GM19324 (cell line): ENCODE measurements around the gene PLAAT5.
"Not testable (repeated sequence)": the region's sequence is repeated elsewhere in the genome, so short reads cannot be mapped to it uniquely, and the experiment has no call there.

Source experiments
- ATAC-seq: cut with Tn5 transposase; IDR thresholded peaks from one replicate; pipeline ENCODE4 v1.9.1; 2021; ENCODE audit warnings: mild to moderate bottlenecking, moderate library complexity; ENCODE audit not compliant: unreplicated experiment, low FRiP score

The PLAAT5 gene

DNA sequence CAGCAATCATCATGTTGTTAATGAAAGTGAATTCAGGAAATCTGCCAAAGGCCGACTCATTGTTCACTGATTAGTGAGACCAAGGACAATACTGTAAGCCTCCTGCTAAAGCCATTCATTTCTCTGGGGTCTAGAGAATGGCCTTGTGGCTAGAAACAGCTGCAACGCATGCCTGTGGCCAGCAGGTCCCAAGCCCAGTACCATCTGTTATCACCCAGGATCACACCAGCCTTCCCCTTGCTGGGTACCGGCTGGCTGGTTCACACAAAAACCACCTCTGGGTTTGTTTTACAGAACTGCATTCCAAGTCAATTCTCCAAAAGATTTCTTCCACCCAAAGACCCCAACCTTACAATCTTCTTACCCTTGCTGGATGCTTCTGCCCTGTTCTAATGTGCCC is 1.1 kb downstream of the PLAAT5 start:
- no peak for ATAC-seq

DNA sequence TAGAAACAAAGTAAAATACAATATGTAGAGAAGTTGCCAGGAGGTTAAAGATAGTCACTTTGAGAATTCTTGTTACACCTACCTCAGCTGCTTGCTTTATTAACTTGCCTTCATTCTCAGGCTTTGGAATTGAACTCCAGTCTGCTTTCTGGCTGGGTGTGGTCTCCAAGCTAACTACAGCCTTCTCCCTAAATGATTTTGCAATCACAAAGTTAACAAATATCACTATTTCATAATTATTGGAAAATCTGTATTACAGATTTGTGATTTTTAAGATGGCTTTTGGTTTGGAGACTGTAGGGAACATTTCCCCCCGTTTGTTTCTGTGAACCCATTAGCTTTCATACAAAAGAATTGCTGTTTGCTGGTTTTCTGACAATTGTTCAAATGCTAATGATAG is 2.2 kb downstream of the PLAAT5 start:
- ATAC-seq: no peak

- ATAC-seq: no peak
Measured at GRCh38 chr11:63485777-63486176, 5.2 kb downstream of the PLAAT5 start.

DNA sequence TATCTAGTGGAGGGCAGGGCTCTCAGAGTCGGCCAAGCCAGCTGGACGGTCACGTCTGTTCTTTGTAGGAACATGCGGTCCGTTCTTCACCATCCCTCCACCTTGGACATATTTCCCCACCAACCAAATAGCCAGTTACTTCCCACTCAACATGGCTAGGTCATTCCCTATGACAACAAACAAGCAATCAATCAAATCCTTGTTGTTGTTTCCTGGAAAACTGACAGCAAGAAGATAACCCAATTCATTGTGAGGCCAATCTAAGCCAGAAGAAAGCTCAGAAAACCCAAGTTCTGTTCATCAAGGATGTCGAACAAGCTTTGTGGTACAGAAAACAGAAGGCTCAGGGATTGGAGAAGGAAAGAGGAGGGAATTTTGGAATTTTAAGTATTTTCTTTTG is 10.9 kb downstream of the PLAAT5 start:
- ATAC-seq: no peak

DNA sequence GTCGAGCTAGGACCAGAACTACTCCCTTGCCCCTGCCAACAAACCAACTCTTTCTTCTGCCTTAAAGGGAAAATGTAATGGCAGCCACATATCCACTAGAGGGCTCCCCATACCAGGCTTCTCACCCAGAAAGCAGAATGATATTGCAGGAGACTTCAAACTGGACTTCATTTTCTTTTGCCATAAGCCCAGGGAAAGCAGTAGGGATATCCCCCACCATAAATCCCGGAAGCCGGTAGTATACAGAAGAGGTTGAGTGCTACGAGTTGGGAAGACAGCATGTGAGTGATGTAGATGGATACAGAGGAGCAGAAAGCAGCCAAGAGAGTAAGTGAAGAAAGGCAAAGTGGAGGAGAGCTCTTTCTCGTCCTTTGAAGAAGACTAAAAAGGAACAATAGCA is 12.1 kb downstream of the PLAAT5 start:
- no peak for ATAC-seq

DNA sequence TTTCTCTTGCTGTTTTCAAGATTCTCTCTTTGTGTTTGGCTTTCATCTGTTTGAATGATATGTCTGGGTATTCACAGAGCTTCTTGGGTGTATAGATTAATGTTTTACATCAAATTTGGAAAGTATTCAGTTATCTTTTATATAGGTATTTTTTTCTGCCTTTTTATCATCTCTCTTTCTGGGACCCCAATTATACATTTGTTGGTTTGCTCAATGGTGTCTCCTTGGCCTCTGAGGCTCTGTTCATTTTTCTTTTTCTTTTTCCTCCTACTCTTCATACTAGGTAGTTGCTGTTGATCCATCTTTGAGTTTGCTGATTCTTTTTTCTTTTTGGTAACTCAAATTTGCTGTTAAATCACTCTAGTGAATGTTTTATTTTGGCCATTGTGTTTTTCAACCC is 14.3 kb downstream of the PLAAT5 start:
- no peak for ATAC-seq

GRCh38 chr11:63472372-63472771 is 18.6 kb downstream of the PLAAT5 start:
- ATAC-seq: no peak

- no peak for ATAC-seq
Measured at GRCh38 chr11:63470311-63470710, 20.7 kb downstream of the PLAAT5 start.

GRCh38 chr11:63462137-63462536 is 28.8 kb downstream of the PLAAT5 start:
- ATAC-seq: no peak

DNA sequence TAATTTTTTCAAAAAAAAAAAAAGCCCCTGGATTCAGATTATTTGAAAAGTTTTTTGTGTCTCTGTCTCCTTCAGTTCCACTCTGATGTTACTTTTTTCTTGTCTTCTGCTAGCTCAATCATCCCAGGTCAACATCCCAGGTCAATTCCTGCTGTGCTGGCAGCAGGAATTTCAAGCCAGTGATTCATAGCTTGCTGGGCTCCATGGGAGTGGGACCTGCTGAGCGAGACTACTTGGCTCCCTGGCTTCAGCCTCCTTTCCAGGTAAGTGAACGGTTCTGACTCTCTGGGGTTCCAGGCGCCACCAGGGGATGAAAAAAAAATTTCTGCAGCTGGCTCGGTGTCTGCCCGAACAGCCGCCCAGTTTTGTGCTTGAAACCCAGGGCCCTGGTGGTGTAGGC is 31.4 kb downstream of the PLAAT5 start:
- no peak for ATAC-seq

DNA sequence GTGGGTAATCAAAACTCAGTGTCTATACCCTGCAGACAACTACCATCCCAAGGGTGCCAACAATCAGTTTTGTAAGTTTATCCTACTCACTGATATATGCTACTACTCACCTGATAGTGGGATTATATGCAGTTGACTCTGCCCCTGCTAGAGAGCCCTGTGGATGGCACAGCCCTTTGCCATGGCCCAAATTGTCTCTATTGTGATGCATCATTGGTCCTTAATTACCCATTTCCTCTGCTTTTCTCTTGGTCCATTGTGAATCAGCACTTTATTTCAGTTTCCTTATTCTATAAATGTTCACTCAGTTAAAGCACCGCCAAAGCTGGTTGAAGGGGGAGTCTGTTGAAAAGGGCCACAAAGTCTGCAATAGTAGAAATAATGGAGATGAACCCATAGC is 42.3 kb downstream of the PLAAT5 start:
- ATAC-seq: no peak

DNA sequence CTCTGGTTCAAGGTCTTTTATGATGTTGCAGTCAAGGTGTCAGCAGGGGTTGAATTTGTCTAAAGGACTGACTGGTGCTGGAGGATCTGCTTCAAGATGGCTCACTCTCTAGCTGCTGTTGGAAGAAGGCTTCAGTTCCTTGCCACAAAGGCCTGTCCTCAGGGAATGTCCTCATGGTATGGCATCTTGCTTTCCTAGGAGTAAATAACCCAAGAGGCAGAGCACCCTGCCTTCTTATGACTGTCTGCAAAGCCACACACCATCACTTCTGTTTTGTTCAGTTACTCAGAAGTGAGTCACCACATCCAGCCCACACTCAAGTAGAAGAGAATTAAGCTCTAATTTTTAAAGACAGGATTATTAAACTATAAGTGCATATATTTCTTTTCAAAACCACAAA is 45.2 kb downstream of the PLAAT5 start:
- ATAC-seq: no peak

GRCh38 chr11:63445118-63445517 is 45.8 kb downstream of the PLAAT5 start:
- no peak for ATAC-seq

DNA sequence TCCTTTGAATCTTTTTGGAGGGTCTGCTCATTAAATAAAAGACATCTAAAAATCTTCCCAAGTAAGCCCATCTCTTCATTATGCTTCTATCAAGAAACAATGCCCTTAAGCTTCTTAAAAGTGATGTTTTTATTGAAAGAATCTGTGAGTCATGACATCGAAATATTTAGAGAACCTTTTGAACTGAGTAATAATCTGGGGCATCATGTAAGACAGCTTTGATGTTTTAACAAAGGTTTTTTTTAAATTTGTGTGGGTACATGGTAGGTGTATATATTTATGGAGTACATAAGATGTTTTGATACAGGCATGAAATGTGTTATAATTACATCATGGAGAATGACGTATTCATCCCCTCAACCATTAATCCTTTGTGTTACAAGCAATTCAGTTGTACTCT is 46.8 kb downstream of the PLAAT5 start:
- ATAC-seq: no peak

- ATAC-seq: no peak
Measured at GRCh38 chr11:63443714-63444113, 47.3 kb downstream of the PLAAT5 start.

DNA sequence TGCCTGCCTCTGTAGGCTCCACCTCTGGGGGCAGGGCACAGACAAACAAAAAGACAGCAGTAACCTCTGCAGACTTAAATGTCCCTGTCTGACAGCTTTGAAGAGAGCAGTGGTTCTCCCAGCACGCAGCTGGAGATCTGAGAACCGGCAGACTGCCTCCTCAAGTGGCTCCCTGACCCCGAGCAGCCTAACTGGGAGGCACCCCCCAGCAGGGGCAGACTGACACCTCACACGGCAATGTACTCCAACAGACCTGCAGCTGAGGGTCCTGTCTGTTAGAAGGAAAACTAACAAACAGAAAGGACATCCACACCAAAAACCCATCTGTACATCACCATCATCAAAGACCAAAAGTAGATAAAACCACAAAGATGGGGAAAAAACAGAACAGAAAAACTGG is 55.1 kb downstream of the PLAAT5 start:
- not testable (repeated sequence) for ATAC-seq

DNA sequence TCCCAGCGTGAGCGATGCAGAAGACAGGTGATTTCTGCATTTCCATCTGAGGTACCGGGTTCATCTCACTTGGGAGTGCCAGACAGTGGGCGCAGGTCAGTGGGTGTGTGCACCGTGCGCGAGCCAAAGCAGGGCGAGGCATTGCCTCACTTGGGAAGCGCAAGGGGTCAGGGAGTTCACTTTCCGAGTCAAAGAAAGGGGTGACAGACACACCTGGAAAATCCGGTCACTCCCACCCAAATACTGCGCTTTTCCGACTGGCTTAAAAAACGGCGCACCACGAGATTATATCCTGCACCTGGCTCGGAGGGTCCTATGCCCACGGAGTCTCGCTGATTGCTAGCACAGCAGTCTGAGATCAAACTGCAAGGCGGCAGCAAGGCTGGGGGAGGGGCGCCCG is 55.6 kb downstream of the PLAAT5 start:
- ATAC-seq: not testable (repeated sequence)

DNA sequence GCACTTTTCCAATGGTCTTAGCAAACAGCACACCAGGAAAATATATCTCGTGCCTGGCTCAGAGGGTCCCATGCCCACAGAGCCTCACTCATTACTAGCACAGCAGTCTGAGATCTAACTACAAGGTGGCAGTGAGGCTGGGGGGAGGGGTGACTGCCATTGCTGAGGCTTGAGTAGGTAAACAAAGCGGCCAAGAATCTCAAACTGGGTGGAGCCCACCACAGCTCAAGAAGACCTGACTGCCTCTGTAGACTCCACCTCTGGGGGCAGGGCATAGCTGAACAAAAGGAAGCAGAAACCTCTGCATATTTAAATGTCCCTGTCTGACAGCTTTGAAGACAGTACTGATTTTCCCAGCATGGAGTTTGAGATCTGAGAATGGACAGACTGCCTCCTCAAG is 60.2 kb downstream of the PLAAT5 start:
- ATAC-seq: not testable (repeated sequence)

DNA sequence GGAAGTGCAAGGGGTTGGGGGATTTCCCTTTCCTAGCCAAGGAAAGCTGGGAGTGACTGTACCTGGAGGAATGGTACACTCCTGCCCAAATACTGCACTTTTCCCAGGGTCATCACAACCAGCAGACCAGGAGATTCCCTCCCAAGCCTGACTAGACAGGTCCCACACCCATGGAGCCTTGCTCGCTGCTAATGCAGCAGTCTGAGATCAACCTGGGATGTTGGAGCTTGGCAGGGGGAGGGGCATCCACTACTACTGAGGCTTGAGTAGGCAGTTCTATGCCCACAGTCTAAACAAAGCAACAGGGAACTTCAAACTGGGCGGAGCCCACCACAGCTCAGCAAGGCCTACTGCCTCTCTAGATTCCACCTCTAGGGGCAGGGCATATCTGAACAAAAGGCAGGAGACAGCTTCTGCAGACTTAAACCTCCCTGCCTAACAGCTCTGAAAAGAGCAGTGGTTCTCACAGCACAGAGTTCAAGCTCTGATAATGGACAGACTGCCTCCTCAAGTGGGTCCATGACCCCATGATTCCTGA is 62.9 kb downstream of the PLAAT5 start:
- no peak for ATAC-seq

- ATAC-seq: no peak
Measured at GRCh38 chr11:63417174-63417852, 73.7 kb downstream of the PLAAT5 start.
